PC-3 (cell line): ENCODE results near the gene TAS2R13. TPM values are rescaled to one million over a fixed set of nuclear protein-coding genes. Genes with fewer than 3 reads are reported as not detected.

ENCODE experiments used
- ATAC-seq: fragments of 200-7000 bp; cut with Tn5 transposase; 2 replicates; pipeline ENCODE4 v1.9.1; 2020; ENCODE audit warnings: mild to moderate bottlenecking, moderate library complexity
- BruUV-seq: library from RNA; stranded (reverse); fragments of 400-500 nt; replicated peaks from 2 replicates; lab custom pipeline; 2021; lab: Mats Ljungman, UMichigan
- CTCF ChIA-PET: fragments of 300-600 bp; sonication (Branson Sonifier 250); formaldehyde crosslinking; loops from one replicate; lab custom pipeline; 2022; ENCODE audit warnings: antibody characterized with exemption; lab: Charles Lee
- POLR2A ChIA-PET: fragments of 300-600 bp; sonication (Branson Sonifier 250); formaldehyde crosslinking; loops from one replicate; lab custom pipeline; 2022; ENCODE audit warnings: antibody characterized with exemption; ENCODE audit not compliant: unreplicated experiment; lab: Charles Lee
- DNase-seq: peaks from one replicate; pipeline ENCODE4 v3.0.0-alpha.2; 2015
- H2AFZ ChIP-seq: fragments of 300-600 bp; sonication (generic); 2 replicates; pipeline ENCODE4 v1.6.0; 2016; ENCODE audit warnings: antibody characterized with exemption, low read length
- H3F3A ChIP-seq: fragments of 300-600 bp; sonication (generic); one replicate; pipeline ENCODE4 v1.6.0; 2017; ENCODE audit warnings: antibody characterized with exemption, low read length, control low read depth, mild to moderate bottlenecking; ENCODE audit not compliant: unreplicated experiment
- H3K27ac ChIP-seq: fragments of 300-600 bp; sonication (generic); 2 replicates; pipeline ENCODE4 v1.5.1; 2016; ENCODE audit warnings: mild to moderate bottlenecking, low read length
- H3K27me3 ChIP-seq: fragments of 300-600 bp; sonication (generic); 2 replicates; pipeline ENCODE4 v1.6.1; 2016; ENCODE audit warnings: low read length, mixed read lengths
- H3K36me3 ChIP-seq: fragments of 300-600 bp; sonication (generic); 2 replicates; pipeline ENCODE4 v1.6.1; 2016; ENCODE audit warnings: low read depth, mixed run types, low read length, mixed read lengths
- H3K4me1 ChIP-seq: fragments of 300-600 bp; sonication (generic); 2 replicates; pipeline ENCODE4 v1.5.1; 2016; ENCODE audit warnings: low read length; ENCODE audit not compliant: insufficient read depth
- H3K4me2 ChIP-seq: fragments of 300-600 bp; sonication (generic); 2 replicates; pipeline ENCODE4 v1.6.0; 2016; ENCODE audit warnings: low read length
- H3K4me3 ChIP-seq: fragments of 300-600 bp; sonication (generic); 2 replicates; pipeline ENCODE4 v1.5.1; 2016; ENCODE audit warnings: mild to moderate bottlenecking, low read length, mixed read lengths
- H3K79me2 ChIP-seq: fragments of 300-600 bp; sonication (generic); 2 replicates; pipeline ENCODE4 v1.6.1; 2017; ENCODE audit warnings: low read length, mixed read lengths
- H3K9ac ChIP-seq: fragments of 300-600 bp; sonication (generic); 2 replicates; pipeline ENCODE4 v1.6.0; 2016; ENCODE audit warnings: mild to moderate bottlenecking, low read length
- H3K9me2 ChIP-seq: fragments of 300-600 bp; sonication (generic); replicated peaks from 2 replicates; pipeline ENCODE4 v1.6.1; 2016; ENCODE audit warnings: mixed run types, low read length, mixed read lengths
- H3K9me3 ChIP-seq: fragments of 300-600 bp; sonication (generic); 2 replicates; pipeline ENCODE4 v1.6.1; 2016; ENCODE audit warnings: low read length, mixed read lengths
- H4K20me1 ChIP-seq: fragments of 300-600 bp; sonication (generic); 2 replicates; pipeline ENCODE4 v1.6.1; 2016; ENCODE audit warnings: low read length, mixed read lengths
- EZH2 ChIP-seq: fragments of 300-600 bp; sonication (generic); IDR thresholded peaks from one replicate; pipeline ENCODE4 v1.6.1; 2017; ENCODE audit warnings: antibody characterized with exemption, mild to moderate bottlenecking, low read length; ENCODE audit not compliant: unreplicated experiment
- EZH2phosphoT487 ChIP-seq: fragments of 300-600 bp; sonication (generic); IDR thresholded peaks from 2 replicates; pipeline ENCODE4 v1.6.1; 2018; ENCODE audit warnings: mild to moderate bottlenecking, antibody characterized with exemption, low read length, borderline replicate concordance
- intact Hi-C: fragments of 100-400 bp; cut with micrococcal nuclease; formaldehyde crosslinking; loops from 2 replicates; pipeline ENCODE4 v1.9.0; 2023
- total RNA-seq: library from RNA; depleted of rRNA; stranded (reverse); fragments of >200 nt; gene quantifications from 2 replicates; pipeline ENCODE4 v1.2.3, GENCODE V29; 2014
- TF ChIP-seq, protein P1 (sequence below): fragments of 300-600 bp; sonication (generic); conservative IDR thresholded peaks from 2 replicates; pipeline ENCODE4 v1.5.1; 2017; ENCODE audit warnings: antibody characterized with exemption, low read depth, mild to moderate bottlenecking, low read length

The TAS2R13 gene
- total RNA-seq, 1 experiment from 2014 or later = 0.11 TPM

DNA sequence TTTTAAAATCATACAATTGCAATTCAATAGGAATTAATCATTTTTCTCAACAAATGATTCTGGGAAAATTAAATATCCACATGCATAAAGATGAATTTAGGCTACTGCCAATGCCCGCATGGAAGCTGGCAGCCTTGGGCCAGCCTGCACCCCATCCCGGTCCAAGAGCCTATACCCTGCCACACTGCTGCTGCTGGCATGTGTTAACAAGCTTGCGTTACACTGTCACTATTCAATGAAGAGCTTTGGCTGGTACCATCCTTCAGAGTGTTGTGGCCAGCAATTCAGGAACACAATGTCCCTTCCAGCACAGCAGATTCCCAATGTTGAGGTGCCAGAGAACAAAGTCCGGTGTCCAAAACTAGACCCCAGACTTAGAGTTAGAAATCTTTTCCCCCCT is 43.3 kb upstream of the TAS2R13 start:
- no TSS peak for BruUV-seq
- H3K9me2 ChIP-seq = no peaks in the 10 kb centered on the region
- no peak overlapping the region for H3K27ac ChIP-seq
- intact Hi-C loops = no loop called here
- no peaks in the 10 kb centered on the region for H3K36me3 ChIP-seq
- no peaks in the 10 kb centered on the region for H3K9me3 ChIP-seq
- no peaks in the 10 kb centered on the region for H3K4me1 ChIP-seq
- no peak for DNase-seq
- no peaks in the 10 kb centered on the region for H3K27me3 ChIP-seq
- H3K9ac ChIP-seq = no peak overlapping the region
- no peaks in the 10 kb centered on the region for H3K79me2 ChIP-seq
- ATAC-seq = no peak
- no peaks in the 10 kb centered on the region for H3F3A ChIP-seq
- H4K20me1 ChIP-seq = no peaks in the 10 kb centered on the region
- H3K4me3 ChIP-seq = no peak overlapping the region
- ChIA-PET POLR2A (no interaction called here), CTCF (no interaction called here)
- H2AFZ ChIP-seq = no peak overlapping the region
- TF ChIP-seq, protein P1, sequence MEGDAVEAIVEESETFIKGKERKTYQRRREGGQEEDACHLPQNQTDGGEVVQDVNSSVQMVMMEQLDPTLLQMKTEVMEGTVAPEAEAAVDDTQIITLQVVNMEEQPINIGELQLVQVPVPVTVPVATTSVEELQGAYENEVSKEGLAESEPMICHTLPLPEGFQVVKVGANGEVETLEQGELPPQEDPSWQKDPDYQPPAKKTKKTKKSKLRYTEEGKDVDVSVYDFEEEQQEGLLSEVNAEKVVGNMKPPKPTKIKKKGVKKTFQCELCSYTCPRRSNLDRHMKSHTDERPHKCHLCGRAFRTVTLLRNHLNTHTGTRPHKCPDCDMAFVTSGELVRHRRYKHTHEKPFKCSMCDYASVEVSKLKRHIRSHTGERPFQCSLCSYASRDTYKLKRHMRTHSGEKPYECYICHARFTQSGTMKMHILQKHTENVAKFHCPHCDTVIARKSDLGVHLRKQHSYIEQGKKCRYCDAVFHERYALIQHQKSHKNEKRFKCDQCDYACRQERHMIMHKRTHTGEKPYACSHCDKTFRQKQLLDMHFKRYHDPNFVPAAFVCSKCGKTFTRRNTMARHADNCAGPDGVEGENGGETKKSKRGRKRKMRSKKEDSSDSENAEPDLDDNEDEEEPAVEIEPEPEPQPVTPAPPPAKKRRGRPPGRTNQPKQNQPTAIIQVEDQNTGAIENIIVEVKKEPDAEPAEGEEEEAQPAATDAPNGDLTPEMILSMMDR = no peak
- H3K4me2 ChIP-seq = no peak overlapping the region

DNA sequence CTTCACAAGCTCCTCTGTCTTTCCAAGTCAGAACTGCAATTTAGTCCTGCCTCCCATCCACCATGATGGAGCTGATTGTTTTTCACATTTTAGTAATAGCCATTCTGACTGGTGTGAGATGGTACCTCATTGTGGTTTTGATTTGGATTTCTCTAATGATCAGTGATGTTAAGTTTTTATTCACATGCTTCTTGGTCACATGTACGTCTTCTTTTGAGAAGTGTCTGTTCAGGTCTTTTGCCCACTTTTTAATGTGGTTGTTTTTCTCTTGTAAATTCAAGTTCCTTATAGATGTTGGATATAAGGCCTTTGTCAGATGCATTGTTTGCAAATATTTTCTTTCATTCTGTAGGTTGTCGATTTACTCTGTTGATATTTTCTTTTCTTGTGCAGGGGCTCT is 33.8 kb upstream of the TAS2R13 start:
- Histone ChIP-seq H2AFZ (no peak overlapping the region), H3K4me3 (no peak overlapping the region), H3K9me3 (no peaks in the 10 kb centered on the region; the same call in 1 of the 2 replicates), H3K9ac (no peak overlapping the region), H4K20me1 (no peaks in the 10 kb centered on the region), H3K9me2 (no peaks in the 10 kb centered on the region), H3K4me2 (no peak overlapping the region), H3K79me2 (no peaks in the 10 kb centered on the region), H3F3A (no peaks in the 10 kb centered on the region), H3K36me3 (no peaks in the 10 kb centered on the region), H3K4me1 (peaks cover 11% of the 10 kb centered on the region), H3K27me3 (no peaks in the 10 kb centered on the region), H3K27ac (no peak overlapping the region)
- TF ChIP-seq, protein P1 = no peak
- TF ChIP-seq EZH2 = no peak
- BruUV-seq = no TSS peak
- ChIA-PET CTCF (no interaction called here), POLR2A (no interaction called here)
- intact Hi-C loops = no loop called here
- DNase-seq (no peak), ATAC-seq (no peak)

DNA sequence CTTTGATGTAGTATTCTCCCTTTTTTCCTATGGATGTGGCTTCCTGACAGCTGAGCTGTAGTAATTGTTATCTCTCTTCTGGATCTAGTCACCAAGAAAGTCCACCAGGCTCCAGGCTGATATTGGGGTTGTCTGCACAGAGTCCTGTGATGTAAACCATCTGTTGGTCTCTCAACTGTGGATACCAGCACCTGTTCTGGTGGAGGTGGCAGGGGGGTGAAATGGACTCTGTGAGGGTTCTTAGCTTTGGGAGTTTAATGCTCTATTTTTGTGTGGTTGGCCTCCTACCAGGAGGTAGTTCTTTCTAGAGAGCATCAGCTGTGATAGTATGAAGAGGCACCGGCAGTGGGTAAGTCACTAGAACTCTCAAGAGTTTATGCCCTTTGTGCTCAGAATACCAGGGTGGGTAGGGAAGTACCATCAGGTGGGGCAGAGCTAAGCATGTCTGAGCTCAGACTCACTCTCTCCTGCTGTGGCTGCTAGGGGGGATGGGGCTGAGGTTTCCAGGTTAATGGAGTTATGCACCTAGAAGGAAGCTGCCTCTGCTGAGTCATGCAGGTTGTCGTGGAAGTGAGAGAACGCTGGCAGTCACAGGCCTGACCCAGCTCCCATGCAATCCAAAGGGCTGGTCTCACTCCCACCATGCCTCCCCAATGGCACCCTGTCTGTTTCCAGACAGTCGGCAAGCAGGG is 32.7 kb upstream of the TAS2R13 start:
- Histone ChIP-seq H3K4me3 (no peak overlapping the region), H3K4me2 (peak overlapping the region; percentile 6; the same call in 1 of the 2 replicates), H3K4me1 (peaks cover 11% of the 10 kb centered on the region)

More for the DNA sequence above, 32.7 kb upstream of the TAS2R13 start:
- Histone ChIP-seq H3K79me2 (no peaks in the 10 kb centered on the region), H3K9me2 (no peaks in the 10 kb centered on the region), H3K9me3 (no peaks in the 10 kb centered on the region; the same call in 1 of the 2 replicates), H3K9ac (peak overlapping the region; percentile 5; the same call in 1 of the 2 replicates), H4K20me1 (no peaks in the 10 kb centered on the region), H3K36me3 (no peaks in the 10 kb centered on the region), H2AFZ (peak overlapping the region; percentile 65), H3F3A (no peaks in the 10 kb centered on the region), H3K27me3 (no peaks in the 10 kb centered on the region), H3K27ac (peak overlapping the region; percentile 59)
- POLR2A ChIA-PET = no interaction called here
- intact Hi-C loops = no loop called here
- CTCF ChIA-PET = no interaction called here
- peak; percentile 87 for ATAC-seq
- TF ChIP-seq EZH2 (no peak), EZH2phosphoT487 (no peak)
- TF ChIP-seq, protein P1 = no peak
- peak; percentile 77 for DNase-seq
- no TSS peak for BruUV-seq
